BE2C (cell line): ENCODE results near the gene SNTG2.

Experiments used
- DNase-seq: peaks from one replicate; pipeline ENCODE4 v3.0.0-alpha.2; 2020
- H3K27me3 ChIP-seq: fragments of 250-450 bp; sonication (Bioruptor Pico); 2 replicates; pipeline ENCODE4 v1.5.1; 2020; ENCODE audit warnings: mild to moderate bottlenecking
- H3K36me3 ChIP-seq: fragments of 250-450 bp; sonication (Bioruptor Pico); 2 replicates; pipeline ENCODE4 v1.5.1; 2020; ENCODE audit warnings: mild to moderate bottlenecking
- H3K4me1 ChIP-seq: fragments of 250-450 bp; sonication (Bioruptor Pico); 2 replicates; pipeline ENCODE4 v1.5.1; 2020
- H3K4me3 ChIP-seq: 2 replicates; pipeline ENCODE4 v1.5.1; 2011; ENCODE audit warnings: low read depth, low read length
- H3K9me3 ChIP-seq: fragments of 250-450 bp; sonication (Bioruptor Pico); 2 replicates; pipeline ENCODE4 v1.5.1; 2020
- CTCF ChIP-seq: IDR thresholded peaks from 2 replicates; pipeline ENCODE4 v1.5.1; 2012; ENCODE audit warnings: mild to moderate bottlenecking, low read depth, low read length

The SNTG2 gene

GRCh38 chr2:1152375-1152774, 201.7 kb downstream of the SNTG2 start:
- Histone ChIP-seq H3K36me3 (no peaks in the 10 kb centered on the region), H3K4me1 (no peaks in the 10 kb centered on the region), H3K9me3 (no peaks in the 10 kb centered on the region), H3K27me3 (no peaks in the 10 kb centered on the region), H3K4me3 (no peak overlapping the region)
- DNase-seq, result no peak
- TF ChIP-seq CTCF, result no peak

GRCh38 chr2:1153920-1154319, 203.3 kb downstream of the SNTG2 start:
- H3K27me3 ChIP-seq, result no peaks in the 10 kb centered on the region
- DNase-seq, result no peak
- no peaks in the 10 kb centered on the region for H3K9me3 ChIP-seq
- H3K36me3 ChIP-seq, result no peaks in the 10 kb centered on the region
- no peak overlapping the region for H3K4me3 ChIP-seq
- no peaks in the 10 kb centered on the region for H3K4me1 ChIP-seq
- no peak for TF ChIP-seq CTCF

- Histone ChIP-seq H3K9me3 (no peaks in the 10 kb centered on the region), H3K27me3 (no peaks in the 10 kb centered on the region), H3K4me3 (no peak overlapping the region), H3K36me3 (no peaks in the 10 kb centered on the region), H3K4me1 (no peaks in the 10 kb centered on the region)
- no peak for TF ChIP-seq CTCF
- no peak for DNase-seq
Measured at GRCh38 chr2:1154710-1155594, 204.3 kb downstream of the SNTG2 start.

- H3K9me3 ChIP-seq, result no peaks in the 10 kb centered on the region
- H3K4me3 ChIP-seq, result no peak overlapping the region
- no peak for DNase-seq
- H3K4me1 ChIP-seq, result no peaks in the 10 kb centered on the region
- no peaks in the 10 kb centered on the region for H3K27me3 ChIP-seq
- TF ChIP-seq CTCF, result no peak
- no peaks in the 10 kb centered on the region for H3K36me3 ChIP-seq
Measured at GRCh38 chr2:1156059-1156458, 205.4 kb downstream of the SNTG2 start.

GRCh38 chr2:1156531-1156930, 205.9 kb downstream of the SNTG2 start:
- Histone ChIP-seq H3K27me3 (no peaks in the 10 kb centered on the region), H3K4me1 (no peaks in the 10 kb centered on the region), H3K4me3 (no peak overlapping the region), H3K36me3 (no peaks in the 10 kb centered on the region), H3K9me3 (no peaks in the 10 kb centered on the region)
- TF ChIP-seq CTCF, result no peak
- DNase-seq, result no peak

GRCh38 chr2:1157107-1157506, 206.5 kb downstream of the SNTG2 start:
- Histone ChIP-seq H3K36me3 (no peaks in the 10 kb centered on the region), H3K9me3 (no peaks in the 10 kb centered on the region), H3K27me3 (no peaks in the 10 kb centered on the region), H3K4me3 (no peak overlapping the region), H3K4me1 (no peaks in the 10 kb centered on the region)
- DNase-seq, result no peak
- no peak for TF ChIP-seq CTCF
